ENCODE measurements around the gene AKT1S1.

The AKT1S1 gene

DNA sequence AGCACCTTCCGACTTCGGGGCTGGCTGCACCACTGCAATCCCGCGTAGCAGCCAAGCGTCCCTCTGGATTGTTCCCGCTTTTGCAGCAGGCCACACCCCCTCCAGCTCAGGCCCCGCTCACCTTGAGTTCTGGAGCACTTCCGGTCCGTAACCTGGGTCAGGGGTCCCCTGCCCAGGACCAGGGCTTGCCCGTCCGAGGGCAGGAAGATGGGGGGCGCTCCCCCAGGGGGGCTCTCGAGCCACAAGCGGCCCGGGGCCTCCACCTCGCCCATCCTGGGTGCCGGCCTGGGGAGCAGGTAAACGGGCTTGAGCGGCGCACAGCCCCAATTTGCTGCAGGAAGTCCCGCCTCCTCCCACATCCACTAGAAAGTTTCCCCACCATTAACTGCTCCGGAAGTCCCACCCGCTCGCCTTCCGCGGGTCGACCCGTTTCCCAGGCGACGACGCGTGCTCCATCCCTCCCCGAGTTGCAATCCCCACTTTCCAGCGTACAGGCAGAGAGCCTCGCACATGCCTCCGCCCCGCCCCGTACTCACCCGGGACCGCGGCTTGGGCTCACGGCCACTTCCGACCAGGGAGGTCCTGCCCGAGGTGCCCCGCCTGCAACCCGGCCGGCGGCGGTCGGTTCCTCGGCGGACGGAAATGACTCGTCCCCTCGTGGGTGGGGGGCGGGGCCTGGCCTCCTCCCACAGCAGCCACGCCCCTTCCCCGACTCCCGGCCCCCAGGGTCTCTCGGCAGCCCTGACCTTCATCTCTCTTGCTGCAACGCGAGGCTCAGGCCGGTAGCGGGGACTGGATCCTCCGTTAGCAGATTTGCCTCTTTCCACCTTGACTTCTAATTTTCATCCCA is 10.0 kb downstream of the AKT1S1 start, which contains the start of gene PNKP:
TSS of gene PNKP (minus strand) at position 644 of the 850 bp plus-strand sequence. CDS start at position 272, 372 bp downstream.
- peak; percentile 88 for DNase-seq

GRCh38 chr19:49864890-49865289 is 12.3 kb downstream of the AKT1S1 start:
- no peak for DNase-seq

DNA sequence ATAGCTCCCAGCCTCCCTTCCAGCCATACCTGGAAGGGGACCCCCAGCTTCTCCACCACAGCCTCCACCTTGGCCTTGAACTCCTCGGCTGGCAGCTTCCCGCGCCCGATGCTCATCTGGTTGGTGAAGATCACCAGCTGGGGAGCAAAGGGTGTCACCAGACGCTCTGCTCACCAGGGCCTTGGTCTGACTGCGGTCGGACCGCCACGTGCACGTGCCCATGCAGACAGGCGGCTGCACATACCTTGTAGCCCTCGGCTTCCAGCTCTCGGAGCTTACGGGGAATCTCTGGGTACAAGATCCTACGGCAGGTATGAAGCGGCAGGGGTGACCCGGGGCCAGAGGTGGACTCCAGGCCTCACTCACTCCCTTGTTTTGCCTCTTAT is 13.2 kb downstream of the AKT1S1 start:
- DNase-seq = no peak

DNA sequence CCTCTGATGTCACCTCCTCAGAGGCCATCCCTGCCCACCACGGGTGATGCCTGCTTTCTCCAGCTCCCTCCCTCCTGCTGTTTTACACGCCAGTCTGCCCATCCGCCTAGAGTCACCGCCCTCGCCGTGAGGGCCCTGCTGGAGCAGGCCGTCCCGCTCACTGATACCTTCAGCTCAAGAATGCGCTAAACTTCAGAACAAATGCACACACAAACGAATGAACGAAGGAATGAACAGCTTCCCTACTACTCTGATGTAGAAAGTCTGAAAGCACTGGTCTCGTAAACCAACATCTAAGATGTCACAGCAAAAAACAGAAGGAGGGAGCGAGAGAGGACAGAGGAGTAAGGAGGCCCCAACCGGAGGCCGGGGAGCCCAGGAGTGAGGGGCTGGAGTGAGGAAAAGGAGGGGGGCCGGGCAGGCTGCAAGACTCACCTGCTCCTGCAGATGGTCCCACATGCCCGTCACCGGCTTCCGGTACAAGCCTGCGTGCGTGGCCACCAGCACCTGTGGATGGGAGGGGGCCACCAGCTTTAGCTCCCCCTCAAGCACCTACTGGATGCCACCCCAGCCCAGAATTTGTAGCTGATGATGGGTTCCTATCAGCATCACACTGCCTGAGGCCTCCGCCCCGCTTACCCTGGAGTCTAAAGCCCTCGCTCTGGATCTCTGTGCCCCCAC is 13.8 kb downstream of the AKT1S1 start:
- DNase-seq = no peak

DNA sequence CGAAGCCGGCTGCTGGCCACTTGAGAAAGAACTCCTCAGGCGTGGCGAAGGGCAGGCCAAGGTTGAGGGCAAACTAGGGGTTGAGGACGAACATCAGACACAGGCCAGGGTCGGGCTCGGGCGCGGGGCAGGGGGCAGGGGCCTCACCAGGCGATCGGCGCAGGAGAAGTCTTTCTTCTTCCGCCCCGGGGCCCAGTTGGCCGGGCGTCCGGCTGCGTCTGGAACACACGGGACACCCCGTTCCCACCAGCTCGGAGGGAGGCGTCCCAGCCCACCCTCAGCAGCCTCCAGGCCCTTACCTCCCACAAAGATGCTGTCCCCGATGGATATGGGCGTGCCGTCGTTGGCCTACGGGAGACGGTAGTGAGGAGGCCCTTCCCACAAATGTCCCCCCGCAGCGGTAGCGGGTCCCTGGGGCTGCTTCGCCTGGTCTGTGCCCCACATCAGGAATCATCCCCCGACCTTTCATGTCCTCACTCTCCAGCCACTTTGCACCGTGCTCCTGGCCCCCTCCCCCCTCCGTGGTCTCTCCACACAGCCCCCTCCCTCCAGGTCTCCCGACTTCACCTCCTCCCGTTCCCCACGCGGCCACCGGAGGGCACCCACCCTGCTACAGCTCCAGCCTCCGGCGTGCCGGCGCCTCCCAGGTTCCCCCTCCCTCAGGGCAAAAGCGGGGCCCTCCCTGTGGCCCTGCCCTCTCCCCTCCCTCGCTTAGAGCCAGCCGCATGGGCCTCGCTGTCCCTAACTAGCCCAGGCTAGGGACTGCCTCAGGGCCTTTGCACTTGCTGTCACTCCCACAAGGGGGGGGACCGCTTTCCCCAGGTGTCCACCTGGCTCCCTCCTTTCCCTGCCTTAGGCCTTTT is 14.5 kb downstream of the AKT1S1 start:
- no peak for DNase-seq

DNA sequence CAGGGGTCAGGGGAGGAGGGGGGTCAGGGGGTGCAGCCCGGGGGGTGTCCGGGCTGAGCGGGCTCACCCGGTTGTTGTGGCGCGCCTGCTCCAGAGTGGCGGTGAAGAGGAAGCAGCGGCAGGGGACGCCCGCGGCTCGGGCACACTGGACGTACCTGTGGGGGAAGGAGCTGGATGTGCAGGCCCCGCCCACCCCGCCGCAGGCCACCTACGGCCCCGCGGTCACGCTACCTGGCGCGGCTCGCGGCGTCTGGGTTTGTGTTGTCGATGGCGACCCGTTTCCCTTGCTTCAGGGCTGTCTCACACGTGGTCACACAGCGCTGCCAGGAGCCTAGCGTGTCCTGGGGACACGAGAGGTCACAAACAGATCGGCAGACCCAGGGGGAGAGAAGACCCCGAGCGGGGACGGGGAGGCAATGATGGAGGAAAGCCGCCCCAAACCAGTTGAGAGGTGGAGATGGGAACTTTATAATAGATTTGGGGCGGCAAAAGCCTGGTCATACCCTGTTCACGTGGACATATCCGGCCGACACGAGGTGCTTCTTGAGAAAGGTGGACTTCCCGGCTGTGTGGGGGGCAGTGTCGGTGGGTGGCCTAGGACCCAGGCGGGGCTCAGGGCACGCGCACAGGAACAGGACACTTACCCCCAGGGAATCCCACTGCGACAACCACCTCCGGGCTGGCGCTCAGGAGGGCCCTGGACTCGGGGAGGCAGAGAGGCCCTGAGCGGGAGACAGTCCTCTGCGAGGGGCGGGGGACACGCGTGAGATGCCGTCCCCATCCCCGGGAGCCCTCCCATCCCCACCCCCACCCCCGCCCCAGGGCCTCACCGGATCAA is 15.4 kb downstream of the AKT1S1 start:
- no peak for DNase-seq

DNA sequence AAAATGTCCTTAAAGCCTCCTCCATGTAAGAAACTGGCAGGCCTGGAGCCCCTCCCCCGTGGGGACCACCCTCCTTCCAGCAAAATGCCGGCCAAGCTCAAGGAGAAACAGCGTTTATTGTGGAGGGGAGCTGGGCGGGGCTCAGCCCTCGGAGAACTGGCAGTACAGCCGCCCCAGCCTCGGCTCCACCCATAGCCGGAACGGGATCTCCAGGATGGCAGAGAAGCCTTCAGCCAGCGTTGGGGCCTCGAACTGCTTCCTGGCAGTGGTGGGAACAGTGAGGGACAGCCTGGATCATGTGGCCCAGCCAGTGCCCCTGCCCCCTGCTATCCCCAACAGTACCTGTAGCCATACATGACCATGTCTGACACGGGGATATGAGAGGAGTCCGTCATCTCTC is 16.0 kb downstream of the AKT1S1 start:
- DNase-seq = no peak

- DNase-seq = no peak
Measured at GRCh38 chr19:49860336-49861102, 16.6 kb downstream of the AKT1S1 start.

DNA sequence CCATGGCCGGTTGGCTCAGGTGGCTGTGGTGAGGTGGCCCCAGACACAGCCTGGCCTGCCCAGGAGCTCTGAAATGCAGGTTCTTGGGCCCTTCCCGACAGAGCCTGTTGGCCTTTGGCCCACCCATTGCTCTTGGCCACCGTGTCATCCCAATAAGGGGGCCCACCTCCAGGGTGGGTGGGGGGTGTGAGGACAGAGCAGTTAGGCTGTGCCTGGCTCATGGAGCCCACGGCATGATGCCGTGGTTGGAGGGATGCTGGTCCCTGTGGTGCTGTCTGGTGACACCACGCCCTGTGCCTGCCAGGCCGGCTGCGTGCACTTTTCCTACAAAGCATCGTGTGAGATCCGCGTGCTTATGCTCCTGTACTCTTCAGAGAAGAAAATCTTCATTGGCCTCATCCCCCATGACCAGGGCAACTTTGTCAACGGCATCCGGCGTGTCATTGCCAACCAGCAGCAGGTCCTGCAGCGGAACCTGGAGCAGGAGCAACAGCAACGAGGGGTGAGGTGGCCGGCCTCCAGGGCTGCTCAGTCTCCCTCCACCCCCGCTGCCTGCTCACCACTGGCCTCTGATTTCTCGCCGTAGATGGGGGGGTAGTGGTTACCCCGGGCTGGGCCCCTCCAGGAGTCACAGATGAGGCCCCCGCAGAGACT is 17.3 kb downstream of the AKT1S1 start:
- DNase-seq = no peak

GRCh38 chr19:49858088-49858985 is 18.8 kb downstream of the AKT1S1 start:
- no peak for DNase-seq

GRCh38 chr19:49857838-49858087 is 19.4 kb downstream of the AKT1S1 start:
- DNase-seq = no peak

DNA sequence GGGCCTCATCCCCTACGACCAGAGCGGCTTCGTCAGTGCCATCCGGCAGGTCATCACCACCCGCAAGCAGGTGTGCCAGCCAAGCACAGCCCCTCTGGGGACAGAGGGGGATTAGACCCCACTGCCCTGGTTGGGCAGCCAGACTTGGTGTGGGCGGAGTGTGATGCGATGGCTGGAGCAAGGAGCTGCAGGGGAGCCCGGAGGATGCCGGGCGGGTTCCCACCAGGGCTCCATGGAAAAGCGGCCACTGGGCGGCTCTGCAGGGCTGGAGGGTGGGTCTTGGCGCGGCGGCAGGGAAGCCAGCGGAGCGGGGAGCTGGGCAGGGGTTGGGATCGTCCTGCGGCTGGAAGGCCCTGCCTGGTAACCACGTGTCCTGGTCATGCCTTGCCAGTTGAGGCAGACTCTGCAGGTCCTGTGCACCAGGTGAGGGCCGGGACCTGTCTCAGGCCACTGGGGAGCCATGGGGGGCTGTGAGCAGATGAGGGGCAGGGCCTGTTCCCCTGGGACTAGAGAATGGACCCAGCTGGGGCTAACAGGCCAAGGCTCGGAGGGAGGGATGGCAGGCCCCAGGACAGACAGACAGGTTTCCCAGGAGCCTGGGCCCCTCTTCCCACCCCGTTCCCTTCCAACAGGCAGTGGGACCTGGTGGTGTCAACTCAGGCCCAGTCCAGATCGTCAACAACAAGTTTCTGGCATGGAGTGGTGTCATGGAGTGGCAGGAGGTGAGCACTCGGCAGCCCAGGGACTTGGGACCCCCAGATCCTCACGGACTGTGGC is 19.9 kb downstream of the AKT1S1 start:
- no peak for DNase-seq

- no peak for DNase-seq
Measured at GRCh38 chr19:49856574-49857021, 20.6 kb downstream of the AKT1S1 start.

GRCh38 chr19:49855676-49856573 is 21.2 kb downstream of the AKT1S1 start:
- no peak for DNase-seq

- DNase-seq = no peak
Measured at GRCh38 chr19:49855277-49855675, 21.9 kb downstream of the AKT1S1 start.

GRCh38 chr19:49854378-49855263 is 22.5 kb downstream of the AKT1S1 start:
- DNase-seq = no peak

GRCh38 chr19:49853852-49854377 is 23.2 kb downstream of the AKT1S1 start:
- no peak for DNase-seq
